Lower leg skin (tissue), 4 donors: ENCODE data around the gene CCL16. TPM values are rescaled to one million over a fixed set of nuclear protein-coding genes. Genes with fewer than 3 reads are reported as not detected.
"Not testable (repeated sequence)": the region's sequence is repeated elsewhere in the genome, so short reads cannot be mapped to it uniquely, and the experiment has no call there.

Experiments
- DNase-seq, 2 donors: peaks; one replicate each; pipeline ENCODE4 v3.0.0-alpha.2; 2019; ENCODE audit warnings: low spot score in 2 of 2
- H3K4me3 ChIP-seq: fragments of 200-600 bp; sonication (generic); 2 replicates; pipeline ENCODE4 v1.5.1; 2017; ENCODE audit warnings: mild to moderate bottlenecking, low read depth; ENCODE audit not compliant: poor library complexity, severe bottlenecking
- POLR2A ChIP-seq, 2 donors: fragments of 450-650 bp; IDR thresholded peaks; one replicate each; pipeline ENCODE4 v1.6.1; 2016 to 2017; ENCODE audit warnings: antibody characterized with exemption in 2 of 2, mild to moderate bottlenecking in 1 of 2, moderate library complexity in 1 of 2
- WGBS, 2 donors: methylation state at CpG; one replicate each; pipeline ENCODE4 v1.1.5; 2018; 5-methylcytosine and 5-hydroxymethylcytosine counted together
- intact Hi-C: fragments of 100-400 bp; cut with DNase I; formaldehyde crosslinking; loops from one replicate; pipeline ENCODE4 v1.15.0; 2023; ENCODE audit warnings: low total_unique reads
- total RNA-seq, 4 donors: library from RNA; depleted of rRNA; stranded (reverse); fragments of >200 nt; gene quantifications; one replicate each; pipeline ENCODE4 v1.1.0, GENCODE V29; 2016
- TF ChIP-seq, protein P1 (sequence below), 3 donors: fragments of 450-650 bp; IDR thresholded peaks; one replicate each; pipeline ENCODE4 v1.5.1; 2016; ENCODE audit warnings: antibody characterized with exemption in 3 of 3, mild to moderate bottlenecking in 3 of 3, moderate library complexity in 2 of 3

CCL16 gene
- total RNA-seq, 4 donors from 2014 or later = 0.39 TPM; not detected in 3

DNA sequence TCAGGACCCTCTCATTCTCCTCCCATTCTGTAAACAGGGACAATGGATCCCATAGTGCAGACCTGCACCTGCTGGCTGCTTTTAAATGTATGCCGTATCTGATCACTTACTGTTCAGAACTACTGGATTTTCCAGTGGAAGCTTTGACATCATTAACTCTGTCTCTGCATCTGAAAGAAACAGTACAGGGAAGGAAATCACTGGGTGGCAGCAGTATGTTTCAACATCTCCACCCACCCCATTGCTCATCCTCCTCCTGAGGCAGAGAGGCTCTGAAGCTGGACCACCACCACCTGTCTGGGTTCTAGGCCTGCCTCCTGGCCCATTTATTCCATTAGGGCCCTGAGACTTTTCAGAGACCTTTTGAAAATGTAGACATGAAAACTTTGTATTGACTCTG, 17.5 kb upstream of the CCL16 start:
- intact Hi-C loops = no loop called here
- 60 to 68% methylated on average over 1 of the region's 1 CpG for WGBS, 2 donors
- TF ChIP-seq, protein P1, sequence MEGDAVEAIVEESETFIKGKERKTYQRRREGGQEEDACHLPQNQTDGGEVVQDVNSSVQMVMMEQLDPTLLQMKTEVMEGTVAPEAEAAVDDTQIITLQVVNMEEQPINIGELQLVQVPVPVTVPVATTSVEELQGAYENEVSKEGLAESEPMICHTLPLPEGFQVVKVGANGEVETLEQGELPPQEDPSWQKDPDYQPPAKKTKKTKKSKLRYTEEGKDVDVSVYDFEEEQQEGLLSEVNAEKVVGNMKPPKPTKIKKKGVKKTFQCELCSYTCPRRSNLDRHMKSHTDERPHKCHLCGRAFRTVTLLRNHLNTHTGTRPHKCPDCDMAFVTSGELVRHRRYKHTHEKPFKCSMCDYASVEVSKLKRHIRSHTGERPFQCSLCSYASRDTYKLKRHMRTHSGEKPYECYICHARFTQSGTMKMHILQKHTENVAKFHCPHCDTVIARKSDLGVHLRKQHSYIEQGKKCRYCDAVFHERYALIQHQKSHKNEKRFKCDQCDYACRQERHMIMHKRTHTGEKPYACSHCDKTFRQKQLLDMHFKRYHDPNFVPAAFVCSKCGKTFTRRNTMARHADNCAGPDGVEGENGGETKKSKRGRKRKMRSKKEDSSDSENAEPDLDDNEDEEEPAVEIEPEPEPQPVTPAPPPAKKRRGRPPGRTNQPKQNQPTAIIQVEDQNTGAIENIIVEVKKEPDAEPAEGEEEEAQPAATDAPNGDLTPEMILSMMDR (IDR thresholded peaks at IDR 0.05) = no peak
- no peak for TF ChIP-seq POLR2A (IDR thresholded peaks at IDR 0.05)
- no peak overlapping the region for H3K4me3 ChIP-seq
- DNase-seq = no peak

GRCh38 chr17:35998018-35998545, 16.8 kb upstream of the CCL16 start:
- intact Hi-C loops = no loop called here
- TF ChIP-seq POLR2A (IDR thresholded peaks at IDR 0.05) = no peak
- TF ChIP-seq, protein P1 (IDR thresholded peaks at IDR 0.05) = no peak
- peak in 1 of 2 donors; percentile 61 for DNase-seq
- 74 to 82% methylated on average over 11 of the region's 11 CpGs for WGBS, 2 donors
- no peak overlapping the region for H3K4me3 ChIP-seq

DNA sequence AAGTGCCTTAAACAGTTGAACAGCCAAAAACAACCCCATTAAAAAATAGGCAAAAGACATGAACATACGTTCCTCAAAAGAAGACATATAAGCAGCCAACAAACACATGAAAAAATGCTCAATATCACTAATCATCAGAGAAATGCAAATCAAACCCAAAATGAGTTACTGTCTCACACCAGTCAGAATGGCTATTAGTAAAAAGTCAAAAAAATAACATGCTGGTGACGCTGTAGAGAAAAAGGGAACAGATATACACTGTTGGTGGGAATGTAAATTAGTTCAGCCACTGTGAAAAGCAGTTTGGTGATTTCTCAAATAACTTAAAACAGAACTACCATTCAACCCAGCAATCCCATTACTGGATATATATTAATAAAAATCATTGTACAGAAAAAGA, 14.0 kb upstream of the CCL16 start:
- H3K4me3 ChIP-seq, intact Hi-C loops, DNase-seq: not testable (repeated sequence)
- WGBS, 2 donors = 54 to 81% methylated on average over 2 of the region's 2 CpGs

- intact Hi-C loops = no loop called here
- TF ChIP-seq, protein P1 (IDR thresholded peaks at IDR 0.05) = no peak
- no peak for TF ChIP-seq POLR2A (IDR thresholded peaks at IDR 0.05)
- peak in 1 of 2 donors; percentile 2 for DNase-seq
- no peak overlapping the region for H3K4me3 ChIP-seq
- 85% methylated on average over 2 of the region's 2 CpGs for WGBS, 2 donors
These were observed 9.8 kb upstream of the CCL16 start for GRCh38 chr17:35991075-35991474.

DNA sequence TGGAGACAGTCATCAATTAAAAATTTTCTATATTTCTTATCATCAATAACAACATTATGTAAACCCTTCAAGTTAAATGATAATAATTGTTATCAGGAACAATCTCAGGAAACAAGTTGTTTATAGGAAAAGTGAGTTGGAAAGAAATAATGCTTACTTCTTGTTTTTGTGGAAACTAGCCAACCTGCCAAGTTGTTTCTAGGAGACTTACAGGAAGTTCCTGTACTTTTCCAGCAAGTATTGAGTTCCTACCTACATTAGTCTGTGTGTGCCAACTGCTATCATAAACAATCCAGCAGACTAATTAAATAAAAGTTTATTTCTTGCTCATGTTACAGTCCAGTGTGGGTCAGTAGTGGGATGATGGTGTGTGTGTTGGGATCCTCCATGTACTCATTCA, 6.9 kb upstream of the CCL16 start:
- no peak for TF ChIP-seq POLR2A (IDR thresholded peaks at IDR 0.05)
- TF ChIP-seq, protein P1 (IDR thresholded peaks at IDR 0.05) = no peak
- DNase-seq = no peak
- intact Hi-C loops = no loop called here
- no peak overlapping the region for H3K4me3 ChIP-seq

GRCh38 chr17:35986643-35987042, 5.3 kb upstream of the CCL16 start, which contains the start of gene CCL14:
TSS of gene CCL14 (minus strand) at chr17:35986729. CDS start at chr17:35986649, 80 bp downstream.
- no peak within 1 kb of the TSS for H3K4me3 ChIP-seq

More at GRCh38 chr17:35986643-35987042, 5.3 kb upstream of the CCL16 start, which contains the start of gene CCL14:
- peak in 1 of 2 donors; percentile 29 for DNase-seq
- 62 to 69% methylated on average over 1 of the region's 1 CpG for WGBS, 2 donors
- TF ChIP-seq POLR2A (IDR thresholded peaks at IDR 0.05) = no peak
- TF ChIP-seq, protein P1 (IDR thresholded peaks at IDR 0.05) = no peak
- intact Hi-C loops = no loop called here
